Erythroblast (primary cell): ENCODE data around the gene BIN1.

ENCODE experiments used
- GATA1 ChIP-seq: IDR thresholded peaks from 2 replicates; pipeline ENCODE4 v1.6.1; 2011; ENCODE audit warnings: low read depth, mild to moderate bottlenecking, control low read depth, low read length, moderate library complexity
- POLR2A ChIP-seq: IDR thresholded peaks from 2 replicates; pipeline ENCODE4 v1.6.1; 2011; ENCODE audit warnings: mild to moderate bottlenecking, low read length

DNA sequence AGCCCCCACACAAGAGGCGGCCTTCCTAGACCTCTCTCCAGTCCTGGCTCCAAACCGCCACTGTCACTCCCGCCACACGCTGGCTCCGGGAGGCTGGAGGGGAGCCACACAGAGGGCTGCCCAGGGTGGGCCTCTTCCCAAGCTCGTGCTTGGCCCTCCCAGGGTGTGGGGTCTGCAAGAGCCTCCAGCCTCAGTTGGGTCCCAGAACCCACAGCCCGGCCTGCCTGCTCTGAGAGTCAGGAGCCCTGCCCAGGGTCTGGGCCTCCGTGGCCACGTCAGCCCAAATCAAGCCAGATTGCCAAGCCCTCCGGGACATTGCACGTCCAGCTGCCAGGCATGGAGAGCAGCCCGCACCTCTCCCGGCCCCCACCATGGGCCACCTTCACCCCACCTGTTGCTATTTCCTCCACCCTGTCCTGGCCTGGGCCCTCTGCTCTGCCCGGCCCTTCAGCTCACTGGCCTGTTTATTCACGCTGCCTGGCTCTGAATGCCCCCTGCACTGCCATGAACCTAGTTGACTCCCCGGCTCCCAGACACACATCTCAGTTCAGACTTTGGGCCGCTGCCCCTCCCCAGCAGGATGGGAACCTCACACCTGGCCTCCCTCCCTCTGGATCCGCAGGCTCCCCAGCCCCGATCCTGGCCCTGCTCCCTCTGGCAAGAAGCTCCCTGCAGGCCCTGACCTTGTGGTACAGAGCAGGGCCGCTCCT lies 61.0 kb downstream of the BIN1 start:
- TF ChIP-seq POLR2A (no peak), GATA1 (no peak)
